HT1080 (cell line): ENCODE data around the gene HEATR3. TPM values are rescaled to one million over a fixed set of nuclear protein-coding genes. Genes with fewer than 3 reads are reported as not detected.

Source experiments
- DNase-seq: peaks from one replicate; pipeline ENCODE4 v3.0.0-alpha.2; 2015; ENCODE audit warnings: low read depth
- polyA plus RNA-seq, 2 experiments: library from polyadenylated mRNA; depleted of rRNA; stranded (reverse); fragments of >200 nt; gene quantifications; 2 replicates each; pipeline ENCODE4 v1.2.3, GENCODE V29; 2015
- total RNA-seq: library from RNA; depleted of rRNA; stranded (reverse); fragments of >200 nt; shearing (Covaris generic); gene quantifications from 2 replicates; pipeline ENCODE4 v1.2.3, GENCODE V29; 2014; rRNA removed

Gene HEATR3
- 24.5 and 27.0 TPM in 2 replicates for total RNA-seq
- polyA plus RNA-seq (2015; cell fraction: cytosol; rRNA removed), result 17.5 and 18.0 TPM in 2 replicates
- polyA plus RNA-seq (2015; cell fraction: nucleus; rRNA removed), result 30.4 and 36.9 TPM in 2 replicates

DNA sequence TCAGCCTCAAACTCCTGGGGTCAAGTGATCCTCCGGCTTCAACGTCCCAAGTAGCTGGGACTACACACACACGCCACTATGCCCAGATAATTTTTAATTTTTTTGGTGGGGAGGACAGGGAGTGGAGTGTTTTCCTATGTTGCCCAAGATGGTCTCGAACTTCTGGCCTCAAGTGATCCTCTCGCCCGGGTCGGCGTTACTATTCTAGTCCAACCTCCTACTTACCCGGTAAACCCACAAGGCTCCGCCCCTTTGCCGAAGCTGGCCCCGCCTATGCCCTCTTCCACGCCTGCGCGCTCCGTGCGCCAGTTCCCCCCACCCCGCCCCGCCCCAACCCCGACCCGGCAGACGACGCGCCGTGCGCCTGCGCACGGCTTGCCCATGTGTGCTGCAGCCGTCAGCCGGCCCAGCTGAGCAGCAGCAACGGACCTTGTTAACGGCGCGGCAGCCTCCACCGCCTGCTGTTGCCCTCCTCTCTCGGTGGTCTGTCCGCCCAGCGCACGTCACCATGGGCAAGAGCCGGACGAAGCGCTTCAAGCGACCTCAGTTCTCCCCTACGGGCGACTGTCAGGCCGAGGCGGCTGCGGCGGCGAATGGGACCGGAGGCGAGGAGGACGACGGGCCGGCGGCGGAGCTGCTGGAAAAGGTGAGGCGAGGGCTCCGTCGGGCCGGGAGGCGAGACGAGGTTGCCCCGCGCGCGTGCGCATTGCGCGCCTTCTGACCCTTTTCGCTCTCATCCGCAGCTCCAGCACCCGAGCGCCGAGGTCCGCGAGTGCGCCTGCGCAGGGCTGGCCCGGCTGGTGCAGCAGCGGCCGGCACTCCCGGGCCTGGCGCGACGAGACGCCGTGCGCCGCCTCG, at the start of gene HEATR3:
Gene HEATR3, plus strand, starts transcription at position 347 of the 858 bp plus-strand sequence. Its CDS starts 162 bp downstream, at position 509.
- peak; percentile 84 for DNase-seq

GRCh38 chr16:50017553-50017952, 48.2 kb upstream of the HEATR3 start:
- no peak for DNase-seq

DNA sequence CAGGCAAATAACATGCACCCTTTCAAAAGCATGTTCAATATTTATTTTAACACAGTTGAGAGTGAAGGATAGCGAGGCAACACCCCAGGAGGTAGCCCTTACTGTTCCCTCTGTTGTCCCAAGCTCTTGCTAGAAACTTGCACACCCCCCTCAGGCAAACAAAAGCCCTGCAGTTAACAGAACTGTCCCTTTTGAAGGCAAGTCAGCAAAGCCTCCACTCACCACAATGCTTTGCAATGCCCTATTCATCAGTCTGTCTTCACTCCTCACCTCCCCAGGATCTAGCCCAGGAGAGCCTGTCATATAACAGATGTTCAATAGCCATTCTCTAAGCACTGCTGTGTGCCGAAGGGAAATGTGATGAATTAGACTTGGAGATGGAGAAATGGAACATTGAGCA, 44.2 kb upstream of the HEATR3 start:
- DNase-seq, result peak; percentile 11

GRCh38 chr16:50023641-50024040, 42.1 kb upstream of the HEATR3 start:
- DNase-seq, result no peak

- no peak for DNase-seq
Observed at GRCh38 chr16:50024207-50024606, 41.6 kb upstream of the HEATR3 start.

DNA sequence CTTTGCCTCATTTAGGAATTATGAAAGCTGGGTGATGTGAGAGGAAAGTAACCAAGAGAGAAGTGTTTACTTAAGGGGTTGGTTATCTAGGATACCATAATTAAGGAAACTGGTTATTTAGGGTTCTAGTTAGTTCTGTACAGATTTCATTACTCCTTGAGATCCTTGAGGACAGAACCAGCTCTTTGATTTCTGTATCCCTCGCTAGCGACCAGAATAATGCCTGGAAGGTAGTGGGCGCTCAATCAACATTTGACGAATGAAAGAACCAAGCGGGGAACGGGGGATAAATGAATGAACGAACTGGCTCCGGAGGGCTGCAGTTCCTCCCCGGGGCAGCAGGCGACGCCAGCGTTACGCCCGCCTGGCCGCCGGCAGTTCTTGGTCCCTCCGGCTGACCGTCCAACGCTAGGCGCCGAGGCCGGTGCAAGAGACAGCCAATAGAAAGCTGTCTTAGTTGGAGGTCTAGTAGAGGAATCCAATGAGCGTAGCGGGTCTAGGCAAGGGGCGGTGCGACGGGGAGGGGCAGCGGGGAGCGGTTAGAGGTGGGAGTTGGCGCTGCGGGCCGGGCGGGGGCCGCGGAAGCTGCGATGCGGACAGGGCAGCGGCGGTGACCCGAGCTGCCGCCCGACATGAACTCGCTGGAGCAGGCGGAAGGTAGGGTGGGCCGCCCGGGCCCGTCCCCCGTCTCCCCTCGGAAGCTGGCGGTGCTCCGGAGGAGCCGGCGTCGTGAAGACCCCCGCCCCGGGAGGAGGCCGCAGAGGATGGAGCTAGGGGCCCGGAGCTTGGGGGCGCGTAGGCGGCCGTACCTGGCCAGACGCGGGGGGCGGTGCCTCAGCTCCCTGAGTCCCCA, 40.9 kb upstream of the HEATR3 start, which contains the start of gene CNEP1R1:
Gene CNEP1R1, plus strand, starts transcription at position 542 of the 853 bp plus-strand sequence. Its CDS starts 91 bp downstream, at position 633.
- peak; percentile 95 for DNase-seq

DNA sequence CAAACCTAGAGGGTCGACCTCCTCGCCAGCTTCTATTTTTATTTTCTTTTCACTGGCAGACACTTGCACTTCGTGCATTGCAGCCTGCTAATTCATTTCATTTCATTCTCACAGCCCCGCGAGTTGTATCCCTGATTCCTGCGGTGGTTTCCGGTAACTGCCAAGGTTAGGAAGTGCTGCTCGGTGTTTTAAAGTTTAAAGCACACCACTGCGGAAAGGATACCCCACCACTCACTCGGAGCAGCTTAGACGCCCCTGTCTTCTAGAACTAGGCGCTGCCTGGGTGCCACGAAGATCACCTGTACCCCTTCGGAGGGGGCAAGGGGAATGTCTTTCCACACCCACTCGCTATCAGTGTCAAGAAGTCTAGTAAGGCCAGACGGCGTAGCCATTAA, 40.2 kb upstream of the HEATR3 start:
- peak; percentile 15 for DNase-seq

DNA sequence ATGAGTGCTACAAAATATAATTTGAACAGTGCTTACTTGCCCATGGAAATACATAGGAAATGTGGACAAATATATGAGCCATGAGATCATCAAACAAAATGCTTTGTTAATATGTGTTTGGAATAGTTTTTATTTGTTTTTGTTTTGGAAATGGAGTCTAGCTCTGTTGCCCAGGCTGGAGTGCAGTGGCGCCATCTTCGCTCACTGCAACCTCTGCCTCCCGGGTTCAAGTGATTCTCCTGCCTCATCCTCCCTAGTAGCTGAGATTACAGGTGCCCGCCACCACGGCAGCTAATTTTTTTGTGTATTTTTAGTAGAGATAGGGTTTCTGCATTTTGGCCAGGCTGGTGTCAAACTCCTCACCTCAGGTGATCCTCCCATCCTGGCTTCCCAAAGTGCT, 37.9 kb upstream of the HEATR3 start:
- DNase-seq, result no peak

DNA sequence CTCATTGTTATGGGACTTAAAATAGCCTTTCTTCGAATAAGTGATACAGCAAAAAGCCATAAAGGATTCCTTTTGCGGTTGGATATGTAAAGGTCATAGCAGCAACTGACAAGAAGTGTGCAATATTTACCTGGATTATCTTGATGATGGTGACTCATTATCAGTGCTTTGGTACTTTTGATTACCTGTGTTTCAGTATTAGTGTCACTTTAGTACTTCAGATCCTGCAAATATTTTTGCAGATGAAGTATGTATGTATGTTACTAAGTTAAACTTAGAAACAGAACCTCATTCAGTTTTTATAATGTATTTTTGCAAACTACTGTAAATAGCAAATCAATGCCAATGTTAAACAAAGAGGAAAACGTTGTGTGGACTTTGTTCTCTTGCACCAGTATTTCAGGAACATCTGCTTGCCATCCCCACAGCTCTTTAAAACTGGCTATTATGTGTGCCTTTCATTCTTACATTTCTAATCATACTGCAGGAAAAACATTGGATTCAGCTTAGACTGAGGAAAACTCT, 30.2 kb upstream of the HEATR3 start:
- no peak for DNase-seq

DNA sequence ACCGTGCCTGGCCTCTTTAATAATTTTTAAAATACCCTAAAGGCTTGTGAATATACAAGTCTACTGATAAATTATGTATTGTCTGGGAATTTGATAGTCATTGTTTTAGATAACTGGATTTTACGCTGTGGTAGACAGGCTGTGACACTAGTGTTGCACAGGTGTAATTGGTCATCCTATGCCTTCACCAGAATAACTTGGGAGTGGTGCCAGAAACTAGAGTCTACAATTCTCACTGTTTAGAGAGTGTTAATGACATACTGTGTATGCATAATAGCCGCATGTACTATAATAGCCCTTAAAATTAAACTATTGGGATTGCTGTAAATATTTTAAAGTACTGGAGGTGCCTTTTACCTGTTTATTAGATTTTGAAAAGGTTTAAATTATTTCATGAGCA, 29.3 kb upstream of the HEATR3 start:
- no peak for DNase-seq

GRCh38 chr16:50037662-50038220, 28.0 kb upstream of the HEATR3 start:
- DNase-seq, result no peak

DNA sequence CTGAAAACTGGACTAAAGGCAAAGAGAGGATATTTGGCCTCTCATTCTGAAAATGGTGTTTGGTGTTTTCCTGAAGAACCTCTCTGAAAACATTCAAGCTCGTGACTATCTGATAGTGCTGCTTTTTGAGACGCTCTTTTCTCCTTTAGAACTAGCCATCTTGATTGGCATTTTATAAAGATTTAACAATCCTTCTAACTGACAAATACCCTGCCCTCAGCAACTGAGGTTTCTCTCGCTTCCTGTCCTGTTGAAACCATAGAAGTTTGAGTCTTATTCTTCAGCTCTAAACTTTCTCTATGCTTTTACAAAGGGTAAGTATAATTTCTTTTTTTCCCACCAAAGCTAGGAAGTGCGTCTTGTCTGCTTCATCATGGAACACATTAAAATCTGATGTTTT, 27.5 kb upstream of the HEATR3 start:
- DNase-seq, result no peak

DNA sequence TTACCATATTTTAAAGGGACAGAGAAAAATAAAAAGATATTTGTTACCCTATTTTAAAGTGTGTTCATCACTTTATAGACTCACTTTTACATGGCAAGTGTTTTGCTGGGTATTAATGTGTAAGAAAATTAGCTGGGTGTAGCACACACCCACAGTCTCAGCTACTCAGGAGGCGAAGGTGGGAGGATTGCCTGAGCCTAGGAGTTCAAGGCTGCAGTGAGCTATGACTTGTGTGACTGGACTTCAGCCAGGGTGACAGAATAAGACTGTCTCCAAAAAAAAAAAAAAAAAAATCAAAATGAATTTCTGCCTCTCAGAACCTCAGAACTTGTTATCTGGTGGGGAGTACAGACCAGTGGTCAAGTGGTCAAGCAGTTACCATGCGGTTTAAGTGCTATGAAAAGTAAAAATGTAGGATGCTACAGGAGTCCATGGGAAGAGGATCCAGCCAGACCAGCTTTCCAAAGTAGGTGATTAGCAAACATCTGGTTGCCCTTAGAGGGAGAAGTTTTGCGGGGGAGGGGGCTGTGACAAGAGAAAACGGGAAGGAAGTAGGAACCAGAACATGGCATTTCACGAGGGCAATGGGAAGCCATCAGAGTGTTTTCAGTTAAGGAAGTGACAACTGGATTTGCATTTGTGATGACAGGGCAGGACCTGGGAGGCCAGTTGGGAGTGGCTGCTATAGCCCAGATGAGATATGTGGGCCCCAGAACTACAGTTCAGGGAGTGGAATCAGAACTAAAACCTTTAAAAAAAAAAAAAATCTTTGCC, 26.8 kb upstream of the HEATR3 start:
- DNase-seq, result no peak

- DNase-seq, result no peak
Observed at GRCh38 chr16:50040018-50040417, 25.8 kb upstream of the HEATR3 start.

DNA sequence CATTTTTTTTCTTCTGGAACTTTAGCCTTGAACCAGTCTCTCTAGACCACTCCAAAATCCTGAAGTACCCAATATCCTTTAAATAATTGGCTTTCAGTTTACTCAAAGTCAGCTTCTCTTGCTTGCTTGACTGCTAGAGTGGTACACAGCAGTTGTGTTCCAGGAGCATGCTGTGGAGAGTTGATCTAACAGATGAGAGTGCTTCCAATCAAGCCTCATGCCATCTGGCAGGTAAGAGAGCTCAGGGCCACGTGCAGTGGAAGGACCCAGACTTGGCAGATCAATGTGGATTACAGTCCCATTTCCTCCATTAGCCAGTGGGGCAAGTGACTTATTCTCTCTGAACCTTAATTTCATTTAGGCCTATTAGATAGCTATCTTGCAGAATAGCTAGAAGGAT, 25.1 kb upstream of the HEATR3 start:
- no peak for DNase-seq

DNA sequence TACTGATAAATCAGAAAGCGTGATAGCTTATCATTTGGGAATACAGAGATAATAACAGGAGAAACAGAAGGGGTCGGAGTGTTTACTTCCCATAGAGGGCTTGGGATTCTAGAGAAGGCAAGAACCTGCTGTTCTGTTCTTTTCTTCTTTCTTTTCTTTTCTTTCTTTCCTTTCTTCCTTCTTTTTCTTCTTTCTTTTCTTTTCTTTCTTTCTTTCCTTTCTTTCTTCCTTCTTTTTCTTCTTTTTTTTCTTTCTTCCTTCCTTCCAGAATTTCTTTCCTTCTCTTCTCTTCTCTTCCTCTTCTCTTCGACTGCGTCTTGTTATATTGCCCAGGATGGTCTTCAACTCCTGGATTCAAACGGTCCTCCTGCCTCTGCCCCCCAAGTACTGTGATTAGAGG, 22.4 kb upstream of the HEATR3 start:
- DNase-seq, result no peak

DNA sequence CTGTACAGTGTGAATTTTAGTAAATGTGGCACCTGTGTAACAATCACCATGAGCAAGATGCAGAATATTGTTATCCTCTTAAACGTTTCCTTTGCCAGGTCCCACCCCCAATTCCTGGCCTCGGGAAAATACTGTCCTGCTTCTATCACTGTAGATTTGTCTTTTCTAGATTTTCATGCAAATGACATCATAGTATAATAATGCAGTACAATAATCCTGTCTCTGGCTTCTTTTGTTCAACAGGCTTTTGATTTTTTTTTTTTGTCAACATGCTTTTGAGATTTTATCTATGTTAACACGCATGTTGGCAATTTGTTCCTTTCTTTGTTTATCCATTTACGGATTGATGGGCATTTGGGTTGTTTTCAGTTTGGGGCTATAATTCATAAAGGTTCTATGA, 20.4 kb upstream of the HEATR3 start:
- DNase-seq, result no peak

DNA sequence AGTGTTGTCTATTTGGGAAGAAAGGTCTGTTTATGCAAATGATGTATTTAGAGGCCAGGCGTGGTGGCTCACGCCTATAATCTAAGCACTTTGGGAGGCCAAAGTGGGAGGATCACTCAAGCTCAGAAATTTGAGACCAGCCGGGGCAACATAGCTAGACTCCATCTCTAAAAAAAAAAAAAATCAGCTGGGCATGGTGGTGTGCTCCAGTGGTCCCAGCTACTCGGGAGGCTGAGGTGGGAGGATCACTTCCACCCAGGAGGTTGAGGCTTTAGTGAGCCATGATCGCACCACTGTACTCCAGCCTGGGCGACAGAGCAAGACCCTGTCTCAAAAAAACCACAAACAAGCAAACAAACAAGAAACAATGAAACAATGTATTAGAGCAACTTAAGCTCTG, 18.9 kb upstream of the HEATR3 start:
- no peak for DNase-seq

DNA sequence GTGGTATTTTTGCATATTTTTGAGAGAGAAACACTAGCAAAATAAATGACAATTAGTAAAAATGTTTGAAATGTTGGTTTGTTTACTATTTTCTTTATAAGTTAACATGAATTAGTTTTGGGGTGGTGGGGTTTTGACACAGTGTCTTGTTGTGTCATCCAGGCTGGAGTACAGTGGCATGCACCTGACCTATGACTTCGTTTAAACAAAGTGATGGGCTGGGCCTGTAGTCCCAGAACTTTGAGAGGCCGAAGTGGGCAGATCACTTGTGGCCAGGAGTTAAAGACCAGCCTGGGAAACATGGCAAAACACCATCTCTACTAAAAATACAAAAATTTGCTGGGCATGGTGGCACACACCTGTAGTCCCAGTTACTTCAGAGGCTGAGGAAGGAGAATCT, 17.9 kb upstream of the HEATR3 start:
- no peak for DNase-seq

DNA sequence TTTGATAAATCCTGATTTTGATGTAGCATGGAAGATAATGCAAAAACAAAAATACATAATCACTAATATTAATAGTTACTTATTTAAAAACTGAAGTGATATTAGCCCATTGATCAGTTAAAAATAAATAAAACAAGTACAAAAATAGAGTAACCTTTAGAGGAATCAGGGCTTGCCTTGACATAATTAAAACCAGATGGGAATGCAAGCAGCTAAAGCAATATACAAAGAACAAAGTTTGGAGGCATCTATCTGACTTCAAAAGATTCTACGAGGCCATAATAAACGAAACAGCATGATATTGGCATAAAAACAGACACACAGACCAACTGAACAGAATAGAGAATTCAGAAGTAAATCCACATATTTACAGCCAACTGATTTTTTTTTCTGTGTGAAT, 15.0 kb upstream of the HEATR3 start:
- DNase-seq, result no peak

- no peak for DNase-seq
Observed at GRCh38 chr16:50056226-50056625, 9.5 kb upstream of the HEATR3 start.
